ENCODE data around the gene IKBKG. TPM values are rescaled to one million over a fixed set of nuclear protein-coding genes. Genes with fewer than 3 reads are reported as not detected.

Gene IKBKG
- total and polyA plus RNA-seq, 2 donors (not counting 3 experiments of a cell fraction or from before 2014, with no cell fraction given) = 41.2 to 47.8 TPM

DNA sequence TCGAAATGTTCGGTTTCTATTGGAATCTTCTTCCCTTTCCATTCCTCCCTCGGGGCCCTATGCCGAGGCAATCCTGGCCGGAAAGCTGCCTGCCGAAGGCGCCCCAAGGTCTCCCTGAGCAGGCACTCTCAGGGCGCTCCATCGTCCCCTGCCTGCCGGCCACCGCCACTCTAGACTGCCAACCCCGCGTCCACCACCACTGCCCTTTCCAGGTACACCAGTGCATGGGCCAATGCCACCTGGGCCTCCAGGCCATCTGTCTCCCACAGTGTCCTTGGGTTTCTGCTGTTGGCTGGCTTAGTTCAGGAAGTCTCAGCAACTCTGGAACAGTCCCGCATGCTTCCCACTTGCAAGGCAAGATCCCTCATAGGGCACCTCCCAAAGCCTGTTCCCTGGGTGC is 52.1 kb downstream of the IKBKG start:
- CTCF ChIA-PET = no interaction called here
- no peak for FAIRE-seq

DNA sequence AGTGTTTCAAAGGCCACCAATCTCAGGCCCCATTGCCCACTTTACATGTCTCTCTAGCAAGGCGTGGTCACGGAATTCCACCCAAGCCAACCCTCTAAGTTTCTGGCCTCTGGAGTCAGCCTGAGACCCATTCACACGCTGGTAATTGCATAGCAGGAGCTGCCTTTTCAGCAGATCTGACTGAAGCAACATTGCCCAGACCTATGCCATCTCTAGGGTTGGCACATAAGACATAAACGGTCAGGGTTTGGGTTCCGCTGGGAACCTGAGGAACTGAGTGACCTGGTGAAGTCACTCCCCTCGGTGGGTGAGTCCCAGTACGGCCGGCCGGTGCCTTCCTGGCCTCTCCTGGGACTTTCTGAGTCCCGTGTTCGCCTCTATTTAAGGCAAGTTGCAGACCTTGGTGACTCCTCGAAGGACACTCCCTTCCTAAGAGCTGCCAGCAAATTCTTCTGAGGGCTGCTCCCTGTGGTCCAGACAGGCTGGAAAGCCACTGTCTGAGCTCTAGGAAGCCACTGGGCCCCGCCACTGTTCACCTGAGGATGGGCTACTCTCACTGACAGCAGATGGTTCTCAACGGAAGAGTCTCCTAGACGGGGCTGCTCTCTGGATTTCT is 53.4 kb downstream of the IKBKG start:
- no peak overlapping the region for H3K9ac ChIP-seq (replicated peaks; ENCODE audit: extremely low read depth, insufficient read depth, low read length)
- TF ChIP-seq FOS (IDR thresholded peaks at IDR 0.05; ENCODE audit: borderline replicate concordance, insufficient read depth, low read length) (no peak), POLR2A (IDR thresholded peaks at IDR 0.05; ENCODE audit: low read depth, low read length) (no peak), JUN (IDR thresholded peaks at IDR 0.05; ENCODE audit: borderline replicate concordance, insufficient read depth, insufficient read length, low read depth) (no peak), MYC (IDR thresholded peaks at IDR 0.05; ENCODE audit: low read depth, low read length) (no peak), GATA2 (IDR thresholded peaks at IDR 0.05; ENCODE audit: insufficient read depth, insufficient read length, low read depth, low read length) (no peak), POLR2AphosphoS5 (IDR thresholded peaks at IDR 0.05; ENCODE audit: insufficient read depth, low read depth, low read length) (no peak), EZH2 (IDR thresholded peaks at IDR 0.05; ENCODE audit: borderline replicate concordance, low read depth, low read length, severe bottlenecking) (no peak)
- TF ChIP-seq, protein P1, sequence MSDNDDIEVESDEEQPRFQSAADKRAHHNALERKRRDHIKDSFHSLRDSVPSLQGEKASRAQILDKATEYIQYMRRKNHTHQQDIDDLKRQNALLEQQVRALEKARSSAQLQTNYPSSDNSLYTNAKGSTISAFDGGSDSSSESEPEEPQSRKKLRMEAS (IDR thresholded peaks at IDR 0.05; ENCODE audit: insufficient read depth, insufficient read length) = no peak
- TF ChIP-seq, protein P2, sequence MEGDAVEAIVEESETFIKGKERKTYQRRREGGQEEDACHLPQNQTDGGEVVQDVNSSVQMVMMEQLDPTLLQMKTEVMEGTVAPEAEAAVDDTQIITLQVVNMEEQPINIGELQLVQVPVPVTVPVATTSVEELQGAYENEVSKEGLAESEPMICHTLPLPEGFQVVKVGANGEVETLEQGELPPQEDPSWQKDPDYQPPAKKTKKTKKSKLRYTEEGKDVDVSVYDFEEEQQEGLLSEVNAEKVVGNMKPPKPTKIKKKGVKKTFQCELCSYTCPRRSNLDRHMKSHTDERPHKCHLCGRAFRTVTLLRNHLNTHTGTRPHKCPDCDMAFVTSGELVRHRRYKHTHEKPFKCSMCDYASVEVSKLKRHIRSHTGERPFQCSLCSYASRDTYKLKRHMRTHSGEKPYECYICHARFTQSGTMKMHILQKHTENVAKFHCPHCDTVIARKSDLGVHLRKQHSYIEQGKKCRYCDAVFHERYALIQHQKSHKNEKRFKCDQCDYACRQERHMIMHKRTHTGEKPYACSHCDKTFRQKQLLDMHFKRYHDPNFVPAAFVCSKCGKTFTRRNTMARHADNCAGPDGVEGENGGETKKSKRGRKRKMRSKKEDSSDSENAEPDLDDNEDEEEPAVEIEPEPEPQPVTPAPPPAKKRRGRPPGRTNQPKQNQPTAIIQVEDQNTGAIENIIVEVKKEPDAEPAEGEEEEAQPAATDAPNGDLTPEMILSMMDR (IDR thresholded peaks at IDR 0.05; ENCODE audit: extremely low read depth in 1 of 2, insufficient read depth in 1 of 2, low read depth in 1 of 2, low read length in 2 of 2) = no peak
- DNase-seq (ENCODE audit: low read depth, low spot score) = no peak
- no peak overlapping the region for H3K27ac ChIP-seq (ENCODE audit: insufficient read depth, low read depth, low read length)
- dilution Hi-C loops (cut with MboI; ENCODE audit: extremely low pct_ligation_motif_present, low sequenced_read_pairs) (no loop called here), intact Hi-C loops (cut with micrococcal nuclease) (no loop called here)
- no TSS peak for BruUV-seq (replicated peaks)
- H3K4me3 ChIP-seq (replicated peaks in 1 of 3; ENCODE audit: insufficient read depth in 1 of 3, low read depth in 1 of 3, low read length in 3 of 3) = no peak overlapping the region
- no peak overlapping the region for H2AFZ ChIP-seq (ENCODE audit: low read depth, low read length)
- H3K27me3 ChIP-seq (ENCODE audit: control insufficient read depth in 2 of 2, insufficient read depth in 2 of 2, low read length in 2 of 2) = peaks cover 0 to 9% of the 10 kb centered on the region in 2 experiments
- no peaks in the 10 kb centered on the region for H3K9me3 ChIP-seq (replicated peaks; ENCODE audit: control insufficient read depth, insufficient read depth, low read length)
- no peaks in the 10 kb centered on the region for H3K36me3 ChIP-seq (ENCODE audit: control insufficient read depth in 2 of 2, extremely low read depth in 1 of 2, insufficient read depth in 2 of 2, low read length in 2 of 2)
- CTCF ChIA-PET = no interaction called here
- no peak for FAIRE-seq
- no peaks in the 10 kb centered on the region for H4K20me1 ChIP-seq (replicated peaks; ENCODE audit: control insufficient read depth, extremely low read depth, insufficient read depth, low read length)
- H3K79me2 ChIP-seq (ENCODE audit: control insufficient read depth, insufficient read depth, low read length) = no peaks in the 10 kb centered on the region
- POLR2A ChIA-PET = no interaction called here
- peaks cover 6% of the 10 kb centered on the region for H3K4me1 ChIP-seq (ENCODE audit: control insufficient read depth, extremely low read depth, insufficient read depth, low read length)
- H3K9me1 ChIP-seq (replicated peaks; ENCODE audit: control insufficient read depth, extremely low read depth, insufficient read depth, low read length) = no peaks in the 10 kb centered on the region
- no peak overlapping the region for H3K4me2 ChIP-seq (ENCODE audit: insufficient read depth, low read length)

More for the DNA sequence above, 52.1 kb downstream of the IKBKG start:
- Histone ChIP-seq H3K27me3 (ENCODE audit: control insufficient read depth in 2 of 2, insufficient read depth in 2 of 2, low read length in 2 of 2) (peaks cover 3 to 13% of the 10 kb centered on the region in 2 experiments), H3K9me1 (replicated peaks; ENCODE audit: control insufficient read depth, extremely low read depth, insufficient read depth, low read length) (no peaks in the 10 kb centered on the region), H3K36me3 (ENCODE audit: control insufficient read depth in 2 of 2, extremely low read depth in 1 of 2, insufficient read depth in 2 of 2, low read length in 2 of 2) (no peaks in the 10 kb centered on the region), H2AFZ (ENCODE audit: low read depth, low read length) (no peak overlapping the region), H3K4me3 (replicated peaks in 1 of 3; ENCODE audit: insufficient read depth in 1 of 3, low read depth in 1 of 3, low read length in 3 of 3) (no peak overlapping the region), H3K4me2 (ENCODE audit: insufficient read depth, low read length) (no peak overlapping the region), H3K4me1 (ENCODE audit: control insufficient read depth, extremely low read depth, insufficient read depth, low read length) (peaks cover 6% of the 10 kb centered on the region), H4K20me1 (replicated peaks; ENCODE audit: control insufficient read depth, extremely low read depth, insufficient read depth, low read length) (no peaks in the 10 kb centered on the region), H3K27ac (ENCODE audit: insufficient read depth, low read depth, low read length) (no peak overlapping the region), H3K9me3 (replicated peaks; ENCODE audit: control insufficient read depth, insufficient read depth, low read length) (no peaks in the 10 kb centered on the region), H3K9ac (replicated peaks; ENCODE audit: extremely low read depth, insufficient read depth, low read length) (no peak overlapping the region), H3K79me2 (ENCODE audit: control insufficient read depth, insufficient read depth, low read length) (no peaks in the 10 kb centered on the region)
- dilution Hi-C loops (cut with MboI; ENCODE audit: extremely low pct_ligation_motif_present, low sequenced_read_pairs) (no loop called here), intact Hi-C loops (cut with micrococcal nuclease) (no loop called here)
- DNase-seq (ENCODE audit: low read depth, low spot score) = no peak
- no TSS peak for BruUV-seq (replicated peaks)
- POLR2A ChIA-PET = no interaction called here
- TF ChIP-seq POLR2A (IDR thresholded peaks at IDR 0.05; ENCODE audit: low read depth, low read length) (no peak), JUN (IDR thresholded peaks at IDR 0.05; ENCODE audit: borderline replicate concordance, insufficient read depth, insufficient read length, low read depth) (no peak)
- TF ChIP-seq, protein P1 (IDR thresholded peaks at IDR 0.05; ENCODE audit: insufficient read depth, insufficient read length) = no peak

All from endothelial cell of umbilical vein (primary cell).